Heart right ventricle (tissue), 16 donors: Measurements from ENCODE around the gene DIO3. TPM values are rescaled to one million over a fixed set of nuclear protein-coding genes. Genes with fewer than 3 reads are reported as not detected.
A peak's percentile ranks its signal among the peaks of the same experiment; 100 is the strongest.

Source experiments
- ATAC-seq, 8 donors: fragments of 200-7000 bp; cut with Tn5 transposase; one replicate each; pipeline ENCODE4 v1.9.1; 2020; ENCODE audit warnings: mild to moderate bottlenecking in 8 of 8, moderate library complexity in 8 of 8, moderate number of reproducible peaks in 1 of 8
- DNase-seq, 2 donors: peaks; one replicate each; pipeline ENCODE4 v3.0.0-alpha.2; 2020
- H3K27ac ChIP-seq, 10 donors: fragments of 200-600 bp; sonication (generic) in 2 of 10; one replicate each; pipeline versions ENCODE4 v1.5.0 to v1.8.0; 2020 to 2022; ENCODE audit warnings: mild to moderate bottlenecking in 3 of 10
- H3K27me3 ChIP-seq, 7 donors: fragments of 200-600 bp; one replicate each; pipeline ENCODE4 v1.8.0; 2021 to 2022; ENCODE audit warnings: mild to moderate bottlenecking in 2 of 7
- H3K36me3 ChIP-seq, 9 donors: fragments of 200-600 bp; sonication (generic) in 1 of 9; one replicate each; pipeline versions ENCODE4 v1.5.0 to v1.8.0; 2020 to 2022; ENCODE audit warnings: mild to moderate bottlenecking in 2 of 9
- H3K4me1 ChIP-seq, 9 donors: fragments of 200-600 bp; sonication (generic) in 1 of 9; one replicate each; pipeline versions ENCODE4 v1.5.0 to v1.8.0; 2020 to 2022; ENCODE audit warnings: mild to moderate bottlenecking in 4 of 9
- H3K4me3 ChIP-seq, 10 donors: fragments of 200-600 bp; sonication (generic) in 2 of 10; one replicate each; pipeline versions ENCODE4 v1.5.0 to v1.8.0; 2020 to 2022; ENCODE audit warnings: mild to moderate bottlenecking in 7 of 10, moderate library complexity in 2 of 10
- H3K9me3 ChIP-seq, 11 donors: fragments of 200-600 bp in 10 of 11; sonication (generic) in 2 of 11; one replicate each; pipeline versions ENCODE4 v1.5.0 to v1.8.0; 2013 to 2022; ENCODE audit warnings: mild to moderate bottlenecking in 2 of 11, control low read depth in 1 of 11, moderate library complexity in 1 of 11
- WGBS, 2 donors: extraction: QIAGEN DNeasy Blood & Tissue Kit; methylation state at CpG; one replicate each; pipeline ENCODE4 v1.1.7; 2013; ENCODE audit warnings: inconsistent platforms in 1 of 2; 5-methylcytosine and 5-hydroxymethylcytosine counted together
- intact Hi-C, 10 donors: fragments of 100-400 bp; cut with DNase I; formaldehyde crosslinking; loops; one replicate each; pipeline versions ENCODE4 v1.11.1 to v1.14.2; 2022
- polyA plus RNA-seq, 2 donors: library from polyadenylated mRNA; stranded (reverse); fragments of 200-250 nt; gene quantifications; one replicate each; pipeline ENCODE4 v1.2.3, GENCODE V29; 2013
- total RNA-seq, 10 donors: library from RNA; stranded (reverse); fragmentation: NEBNext Ultra II Directional in 3 of 10; extraction: Animal tissue kit (Norgen Biotek cat#: 25700) in 3 of 10; gene quantifications; one replicate each; pipeline versions ENCODE4 v1.2.1 to v1.2.4, GENCODE V29; 2021 to 2023
- TF ChIP-seq, protein P1 (sequence below), 9 donors: fragments of 200-600 bp; sonication (generic) in 2 of 9; IDR thresholded peaks; one replicate each; pipeline versions ENCODE4 v1.5.0 to v1.8.0; 2021 to 2022; ENCODE audit warnings: antibody characterized with exemption in 9 of 9, mild to moderate bottlenecking in 5 of 9, moderate library complexity in 1 of 9
- donor health status: Arrhythmogenic right ventricular cardiomyopathy.
- donor health status: ischemic (EF 13 %, LVEDD 7.1; RV severe dilation, severe dysfunction).
- donor health status: healthy with polysubstance abuse.
- donor health status: DM: no; HTN: yes; CAD: no.
- donor health status: DM: no; HTN: no; CAD: no.
- donor health status: ischemic (EF 25% LVEDD 6.9; RV normal size, moderate dysfunction).
- donor health status: ischemic (EF 25% LVEDD 5.7; RV mildly dilated, moderate dysfunction).
- donor health status: healthy.
- donor health status: DM: yes; HTN: yes; CAD: no.
- donor health status: Ischemic cardiomyopathy.
- donor health status: ischemic (EF 35%, LVEDD 5.7; RV mildly dilated, moderate dysfunction).
- donor health status: nonischemic (EF 11% LVEDD 7.7; RV severe dilation, severe dysfunction).
- donor health status: DM: yes; HTN: yes; CAD: no.
- donor health status: PGD.
- donor health status: ischemic (EF 29% LVEDD 5.4; RV normal size, mild dysfunction).
- donor health status: nonischemic (EF 23%, LVEDD 6.1; RV moderate dilation, normal function).

DIO3 gene
- total and polyA plus RNA-seq, 12 donors = 0.15 to 0.33 (median 0.24) TPM; not detected in 8

DNA sequence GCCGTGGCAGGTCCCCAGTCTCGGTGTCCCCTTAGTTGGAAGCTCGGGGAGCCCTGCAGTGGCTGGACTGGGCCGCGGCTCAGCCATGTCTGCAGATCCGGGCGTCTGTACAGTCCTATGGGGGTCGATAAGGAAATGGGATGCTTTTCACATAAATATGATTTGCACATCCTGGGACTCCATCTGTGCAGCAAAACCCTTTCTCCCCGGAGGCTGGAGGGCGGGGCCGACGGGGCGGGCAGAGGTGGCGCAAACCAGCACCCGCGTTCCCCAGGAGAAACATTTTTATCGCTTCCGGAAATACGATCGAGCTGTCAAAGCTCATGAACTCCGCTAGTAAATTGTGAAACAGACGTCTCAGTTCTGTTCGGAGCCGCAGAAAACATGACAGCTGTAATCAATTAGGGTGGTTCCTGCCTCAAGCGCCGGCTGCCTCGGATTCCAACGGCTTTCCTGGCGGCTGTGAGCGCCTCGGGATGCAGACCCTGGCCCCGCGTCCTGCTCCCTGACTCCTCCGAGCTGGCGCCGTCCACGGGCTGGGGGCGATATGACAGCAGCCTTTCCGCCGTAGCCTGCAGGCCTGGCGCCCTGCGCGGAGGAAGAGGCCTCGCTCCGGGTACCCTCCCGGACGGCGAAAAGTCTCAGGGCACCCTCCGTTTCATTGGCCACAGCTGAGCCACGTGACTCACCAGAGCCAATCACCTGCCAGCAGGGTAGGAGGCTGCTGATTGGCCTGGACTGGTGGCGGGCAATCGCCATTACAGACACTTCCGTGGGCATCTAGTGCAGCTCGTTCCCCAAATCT lies 23.0 kb downstream of the DIO3 start:
- intact Hi-C loops = no loop called here
- peak in 1 of 2 donors; percentile 35 for DNase-seq
- peak in 5 of 8 donors; percentile 13 to 68 (median 39) for ATAC-seq
- Histone ChIP-seq H3K27me3 (peaks cover 0 to 24% (median 8%) of the 10 kb centered on the region in 7 donors), H3K36me3 (no peaks in the 10 kb centered on the region), H3K4me1 (no peaks in the 10 kb centered on the region), H3K9me3 (no peaks in the 10 kb centered on the region), H3K4me3 (no peak overlapping the region), H3K27ac (no peak overlapping the region)
- 78 to 84% methylated on average over 54 of the region's 54 CpGs for WGBS, 2 donors
- TF ChIP-seq, protein P1, sequence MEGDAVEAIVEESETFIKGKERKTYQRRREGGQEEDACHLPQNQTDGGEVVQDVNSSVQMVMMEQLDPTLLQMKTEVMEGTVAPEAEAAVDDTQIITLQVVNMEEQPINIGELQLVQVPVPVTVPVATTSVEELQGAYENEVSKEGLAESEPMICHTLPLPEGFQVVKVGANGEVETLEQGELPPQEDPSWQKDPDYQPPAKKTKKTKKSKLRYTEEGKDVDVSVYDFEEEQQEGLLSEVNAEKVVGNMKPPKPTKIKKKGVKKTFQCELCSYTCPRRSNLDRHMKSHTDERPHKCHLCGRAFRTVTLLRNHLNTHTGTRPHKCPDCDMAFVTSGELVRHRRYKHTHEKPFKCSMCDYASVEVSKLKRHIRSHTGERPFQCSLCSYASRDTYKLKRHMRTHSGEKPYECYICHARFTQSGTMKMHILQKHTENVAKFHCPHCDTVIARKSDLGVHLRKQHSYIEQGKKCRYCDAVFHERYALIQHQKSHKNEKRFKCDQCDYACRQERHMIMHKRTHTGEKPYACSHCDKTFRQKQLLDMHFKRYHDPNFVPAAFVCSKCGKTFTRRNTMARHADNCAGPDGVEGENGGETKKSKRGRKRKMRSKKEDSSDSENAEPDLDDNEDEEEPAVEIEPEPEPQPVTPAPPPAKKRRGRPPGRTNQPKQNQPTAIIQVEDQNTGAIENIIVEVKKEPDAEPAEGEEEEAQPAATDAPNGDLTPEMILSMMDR (IDR thresholded peaks at IDR 0.05) = no peak

DNA sequence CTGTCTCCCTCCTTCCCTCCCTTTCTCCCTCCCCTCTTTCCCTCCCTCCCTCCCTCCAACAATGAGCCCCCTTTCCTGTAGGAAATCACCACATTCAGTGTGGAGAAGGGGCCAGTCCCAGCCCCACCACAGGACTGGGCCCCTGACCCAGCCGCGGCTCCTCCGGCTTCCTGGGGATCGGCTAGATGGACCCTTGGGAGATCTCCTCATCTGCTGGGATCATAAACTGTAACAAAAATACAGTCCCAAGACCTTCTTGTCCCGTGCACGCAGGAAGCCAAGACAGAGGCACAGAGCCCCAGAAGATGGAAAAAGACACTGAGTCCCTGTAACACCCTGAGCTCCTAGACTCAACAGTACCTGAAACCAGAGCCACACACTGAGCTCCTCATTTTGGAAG lies 23.9 kb downstream of the DIO3 start:
- no peaks in the 10 kb centered on the region for H3K36me3 ChIP-seq
- no peak overlapping the region for H3K4me3 ChIP-seq
- DNase-seq (no peak), ATAC-seq (no peak)
- intact Hi-C loops = no loop called here
- 54 to 58% methylated on average over 6 of the region's 6 CpGs for WGBS, 2 donors
- no peak overlapping the region for H3K27ac ChIP-seq
- TF ChIP-seq, protein P1 (IDR thresholded peaks at IDR 0.05) = no peak
- no peaks in the 10 kb centered on the region for H3K4me1 ChIP-seq
- H3K27me3 ChIP-seq = peaks cover 0 to 24% (median 4%) of the 10 kb centered on the region in 7 donors
- H3K9me3 ChIP-seq = no peaks in the 10 kb centered on the region

DNA sequence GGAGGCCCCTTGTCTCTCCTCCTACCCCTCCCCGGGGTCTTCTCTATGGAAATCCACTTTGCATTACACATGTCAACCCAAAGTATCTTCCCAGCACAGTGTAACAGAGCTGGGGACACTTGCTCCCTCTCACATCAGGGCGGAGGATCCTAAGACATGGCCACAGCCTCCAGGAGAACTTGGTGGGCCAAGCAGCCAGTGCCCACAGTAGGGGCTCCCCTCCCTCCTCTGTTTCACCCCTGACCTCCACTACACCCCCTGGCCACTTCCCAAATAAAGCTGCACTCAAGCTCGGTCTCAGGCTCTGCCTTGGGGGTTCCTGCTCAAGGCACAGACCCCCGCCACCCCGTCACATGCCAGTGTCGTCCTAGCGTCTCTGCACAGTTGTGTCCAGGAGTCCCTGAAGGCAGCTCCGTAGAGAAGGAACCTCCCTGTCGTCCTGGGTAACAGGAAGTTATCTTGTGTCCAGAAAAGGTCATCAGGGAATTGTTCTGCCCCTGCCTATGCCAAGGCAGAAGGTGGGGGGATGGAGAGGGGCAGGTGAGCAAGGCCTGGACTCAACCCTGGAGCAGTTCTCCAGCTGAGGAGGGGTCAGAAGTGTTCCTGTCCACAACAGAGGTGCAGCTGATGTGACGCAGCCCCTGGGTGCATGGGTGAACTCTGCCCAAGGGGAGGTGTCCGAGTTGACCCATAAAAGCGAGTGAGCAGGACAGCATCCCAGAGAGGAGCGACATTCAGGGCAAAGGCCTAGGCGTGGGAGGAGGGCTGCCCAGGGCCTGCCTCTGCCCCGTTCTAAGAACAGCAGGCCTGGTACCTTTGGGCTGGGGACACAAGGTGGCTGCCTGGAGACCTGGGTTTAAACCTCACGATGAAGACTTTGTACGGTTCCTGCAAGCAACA lies 25.5 kb downstream of the DIO3 start:
- Histone ChIP-seq H3K27me3 (peaks cover 0 to 18% (median 4%) of the 10 kb centered on the region in 7 donors), H3K9me3 (no peaks in the 10 kb centered on the region), H3K4me1 (no peaks in the 10 kb centered on the region), H3K36me3 (no peaks in the 10 kb centered on the region), H3K4me3 (no peak overlapping the region), H3K27ac (no peak overlapping the region)
- DNase-seq (no peak), ATAC-seq (no peak)
- intact Hi-C loops = no loop called here
- TF ChIP-seq, protein P1 (IDR thresholded peaks at IDR 0.05) = no peak
- 81 to 87% methylated on average over 17 of the region's 17 CpGs for WGBS, 2 donors

GRCh38 chr14:101587441-101587911 lies 26.2 kb downstream of the DIO3 start:
- 93 to 95% methylated on average over 29 of the region's 29 CpGs for WGBS, 2 donors
- DNase-seq (no peak), ATAC-seq (no peak)
- Histone ChIP-seq H3K9me3 (no peaks in the 10 kb centered on the region), H3K27ac (no peak overlapping the region), H3K27me3 (peaks cover 0 to 18% (median 4%) of the 10 kb centered on the region in 7 donors), H3K4me3 (no peak overlapping the region), H3K4me1 (no peaks in the 10 kb centered on the region), H3K36me3 (no peaks in the 10 kb centered on the region)
- intact Hi-C loops = no loop called here
- TF ChIP-seq, protein P1 (IDR thresholded peaks at IDR 0.05) = no peak
